ENCODE measurements around the gene ABHD17C. TPM values are rescaled to one million over a fixed set of nuclear protein-coding genes. Genes with fewer than 3 reads are reported as not detected.
A peak's percentile ranks its signal among the peaks of the same experiment; 100 is the strongest.

ABHD17C gene
- total and polyA plus RNA-seq, 2 experiments from 2014 or later = 21.9 to 32.4 TPM

- Histone ChIP-seq H3K4me3 (no peak overlapping the region), H3K27ac (no peak overlapping the region), H4K20me1 (ENCODE audit: insufficient read depth, poor library complexity, severe bottlenecking) (peaks cover 7% of the 10 kb centered on the region), H2AFZ (no peak overlapping the region), H3K4me1 (ENCODE audit: insufficient read depth) (no peaks in the 10 kb centered on the region), H3K27me3 (no peaks in the 10 kb centered on the region), H3K9me2 (replicated peaks; ENCODE audit: insufficient read depth) (no peaks in the 10 kb centered on the region), H3K36me3 (replicated peaks; ENCODE audit: insufficient read depth, low read depth) (no peaks in the 10 kb centered on the region), H3K4me2 (no peak overlapping the region), H3K9me3 (ENCODE audit: low read depth) (no peaks in the 10 kb centered on the region), H3K79me2 (peaks cover 95% of the 10 kb centered on the region)
- DNase-seq (ENCODE audit: low spot score) = no peak
- 68% methylated on average over 5 of the region's 5 CpGs for WGBS (ENCODE audit: low lambda C conversion rate, missing lambda C conversion rate)
- TF ChIP-seq EZH2phosphoT487 (IDR thresholded peaks at IDR 0.05; ENCODE audit: low read depth, severe bottlenecking, unreplicated experiment) (no peak), CTCF (IDR thresholded peaks at IDR 0.05; ENCODE audit: poor library complexity) (no peak), EZH2 (IDR thresholded peaks at IDR 0.05; ENCODE audit: borderline replicate concordance) (no peak)
Observed at GRCh38 chr15:80703081-80703480, 8.0 kb downstream of the ABHD17C start.

GRCh38 chr15:80703965-80704364, 8.9 kb downstream of the ABHD17C start:
- H3K9me3 ChIP-seq (ENCODE audit: low read depth) = no peaks in the 10 kb centered on the region
- WGBS (ENCODE audit: low lambda C conversion rate, missing lambda C conversion rate) = 87% methylated on average over 3 of the region's 3 CpGs
- no peak for TF ChIP-seq EZH2phosphoT487 (IDR thresholded peaks at IDR 0.05; ENCODE audit: low read depth, severe bottlenecking, unreplicated experiment)
- no peak for TF ChIP-seq CTCF (IDR thresholded peaks at IDR 0.05; ENCODE audit: poor library complexity)
- no peak for TF ChIP-seq EZH2 (IDR thresholded peaks at IDR 0.05; ENCODE audit: borderline replicate concordance)
- DNase-seq (ENCODE audit: low spot score) = no peak
- H4K20me1 ChIP-seq (ENCODE audit: insufficient read depth, poor library complexity, severe bottlenecking) = peaks cover 7% of the 10 kb centered on the region
- no peaks in the 10 kb centered on the region for H3K36me3 ChIP-seq (replicated peaks; ENCODE audit: insufficient read depth, low read depth)
- no peak overlapping the region for H3K27ac ChIP-seq
- no peak overlapping the region for H2AFZ ChIP-seq
- H3K4me2 ChIP-seq = no peak overlapping the region
- H3K4me3 ChIP-seq = no peak overlapping the region
- no peaks in the 10 kb centered on the region for H3K9me2 ChIP-seq (replicated peaks; ENCODE audit: insufficient read depth)
- peaks cover 94% of the 10 kb centered on the region for H3K79me2 ChIP-seq
- no peaks in the 10 kb centered on the region for H3K27me3 ChIP-seq
- no peaks in the 10 kb centered on the region for H3K4me1 ChIP-seq (ENCODE audit: insufficient read depth)

- peaks cover 7% of the 10 kb centered on the region for H4K20me1 ChIP-seq (ENCODE audit: insufficient read depth, poor library complexity, severe bottlenecking)
- 47% methylated on average over 8 of the region's 8 CpGs for WGBS (ENCODE audit: low lambda C conversion rate, missing lambda C conversion rate)
- TF ChIP-seq EZH2 (IDR thresholded peaks at IDR 0.05; ENCODE audit: borderline replicate concordance) = no peak
- TF ChIP-seq EZH2phosphoT487 (IDR thresholded peaks at IDR 0.05; ENCODE audit: low read depth, severe bottlenecking, unreplicated experiment) = no peak
- no peak for TF ChIP-seq CTCF (IDR thresholded peaks at IDR 0.05; ENCODE audit: poor library complexity)
Observed at GRCh38 chr15:80706161-80706560, 11.1 kb downstream of the ABHD17C start.

GRCh38 chr15:80709542-80709941, 14.4 kb downstream of the ABHD17C start:
- peak; percentile 65 for DNase-seq (ENCODE audit: low spot score)
- H3K4me3 ChIP-seq = no peak overlapping the region
- no peaks in the 10 kb centered on the region for H3K9me3 ChIP-seq (ENCODE audit: low read depth)
- H3K4me2 ChIP-seq = no peak overlapping the region
- H3K4me1 ChIP-seq (ENCODE audit: insufficient read depth) = no peaks in the 10 kb centered on the region
- TF ChIP-seq EZH2phosphoT487 (IDR thresholded peaks at IDR 0.05; ENCODE audit: low read depth, severe bottlenecking, unreplicated experiment) (no peak), CTCF (IDR thresholded peaks at IDR 0.05; ENCODE audit: poor library complexity) (no peak), EZH2 (IDR thresholded peaks at IDR 0.05; ENCODE audit: borderline replicate concordance) (no peak)
- H3K27ac ChIP-seq = peak overlapping the region; percentile 44
- peaks cover 7% of the 10 kb centered on the region for H4K20me1 ChIP-seq (ENCODE audit: insufficient read depth, poor library complexity, severe bottlenecking)
- peaks cover 78% of the 10 kb centered on the region for H3K79me2 ChIP-seq
- no peaks in the 10 kb centered on the region for H3K27me3 ChIP-seq
- H2AFZ ChIP-seq = no peak overlapping the region
- no peaks in the 10 kb centered on the region for H3K36me3 ChIP-seq (replicated peaks; ENCODE audit: insufficient read depth, low read depth)
- 68% methylated on average over 6 of the region's 6 CpGs for WGBS (ENCODE audit: low lambda C conversion rate, missing lambda C conversion rate)
- no peaks in the 10 kb centered on the region for H3K9me2 ChIP-seq (replicated peaks; ENCODE audit: insufficient read depth)

More at GRCh38 chr15:80706161-80706560, 11.1 kb downstream of the ABHD17C start:
- Histone ChIP-seq H3K9me3 (ENCODE audit: low read depth) (no peaks in the 10 kb centered on the region), H3K4me1 (ENCODE audit: insufficient read depth) (no peaks in the 10 kb centered on the region), H2AFZ (no peak overlapping the region), H3K79me2 (peaks cover 82% of the 10 kb centered on the region), H3K4me2 (no peak overlapping the region), H3K4me3 (no peak overlapping the region), H3K9me2 (replicated peaks; ENCODE audit: insufficient read depth) (no peaks in the 10 kb centered on the region), H3K27me3 (no peaks in the 10 kb centered on the region), H3K27ac (no peak overlapping the region), H3K36me3 (replicated peaks; ENCODE audit: insufficient read depth, low read depth) (no peaks in the 10 kb centered on the region)
- no peak for DNase-seq (ENCODE audit: low spot score)
